Body of pancreas (tissue), 4 donors: Measurements from ENCODE around the gene CTDSPL.

Experiments
- CTCF ChIP-seq, 7 experiments: fragments of 450-650 bp in 4 of 7; fragments of 200-600 bp in 3 of 7; sonication (generic) in 3 of 7; IDR thresholded peaks; one replicate each; pipeline ENCODE4 v1.5.1; 2016 to 2019; ENCODE audit warnings: antibody characterized with exemption in 7 of 7
- POLR2A ChIP-seq, 3 donors: fragments of 450-650 bp; IDR thresholded peaks; one replicate each; pipeline ENCODE4 v1.6.1; 2016; ENCODE audit warnings: antibody characterized with exemption in 3 of 3, mild to moderate bottlenecking in 2 of 3

DNA sequence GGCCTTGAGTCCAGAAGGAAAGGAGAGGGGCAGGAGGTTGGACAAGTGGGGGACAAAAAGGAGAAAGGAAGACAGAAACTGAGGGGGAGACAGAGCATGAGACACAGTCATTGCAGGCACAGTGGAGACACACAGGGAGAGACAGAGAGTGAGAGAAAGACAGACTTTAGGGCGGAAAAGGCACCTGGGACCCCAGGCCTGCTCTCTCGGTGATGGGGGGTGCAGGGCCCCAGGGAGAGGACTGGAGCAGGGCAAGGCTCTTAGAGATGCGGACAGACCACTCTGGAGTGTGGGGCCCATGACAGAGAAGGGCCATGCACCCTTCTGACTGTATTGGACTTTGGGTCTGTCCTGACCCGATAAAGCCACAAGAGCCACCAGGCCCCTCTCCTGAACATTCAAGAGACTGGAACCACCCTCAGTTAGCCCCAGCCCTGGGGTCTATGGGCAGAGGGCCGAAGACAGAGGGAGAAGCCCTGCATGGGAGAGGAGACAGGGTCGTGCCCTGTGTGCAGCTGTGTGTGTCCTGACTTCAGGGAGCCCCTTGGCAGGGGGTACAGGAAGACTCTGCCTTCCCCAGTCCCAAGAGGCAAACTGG is 155.3 kb downstream of the CTDSPL start:
- TF ChIP-seq CTCF (IDR thresholded peaks at IDR 0.05) (no peak), POLR2A (IDR thresholded peaks at IDR 0.05) (no peak)
